RWPE2 (cell line): ENCODE results near the gene ASIC1.
"Not testable (repeated sequence)": the region's sequence is repeated elsewhere in the genome, so short reads cannot be mapped to it uniquely, and the experiment has no call there.

Source experiments
- ATAC-seq: fragments of 200-7000 bp; cut with Tn5 transposase; 3 replicates; pipeline ENCODE4 v1.9.1; 2021; ENCODE audit warnings: low read depth
- DNase-seq: peaks from one replicate; pipeline ENCODE4 v3.0.0-alpha.2; 2020; ENCODE audit warnings: low spot score
- H3K27ac ChIP-seq: fragments of 450-650 bp; 2 replicates; pipeline ENCODE4 v1.5.1; 2017; ENCODE audit warnings: mild to moderate bottlenecking; ENCODE audit not compliant: poor library complexity, severe bottlenecking
- H3K27me3 ChIP-seq: fragments of 250-450 bp; sonication (Bioruptor Pico); 2 replicates; pipeline ENCODE4 v1.5.1; 2021; ENCODE audit warnings: mild to moderate bottlenecking, moderate library complexity; ENCODE audit not compliant: insufficient read depth, poor library complexity, severe bottlenecking
- H3K36me3 ChIP-seq: fragments of 250-450 bp; sonication (Bioruptor Pico); 2 replicates; pipeline ENCODE4 v1.5.1; 2020; ENCODE audit warnings: low read depth, mild to moderate bottlenecking, moderate library complexity
- H3K4me1 ChIP-seq: fragments of 250-450 bp; sonication (Bioruptor Pico); 2 replicates; pipeline ENCODE4 v1.5.1; 2021; ENCODE audit warnings: mild to moderate bottlenecking, moderate library complexity; ENCODE audit not compliant: insufficient read depth, poor library complexity, severe bottlenecking
- H3K4me3 ChIP-seq: fragments of 250-450 bp; sonication (Bioruptor Pico); 2 replicates; pipeline ENCODE4 v1.5.1; 2021; ENCODE audit warnings: mild to moderate bottlenecking, moderate library complexity; ENCODE audit not compliant: severe bottlenecking
- H3K9me3 ChIP-seq: fragments of 250-450 bp; sonication (Bioruptor Pico); 2 replicates; pipeline ENCODE4 v1.5.1; 2021; ENCODE audit warnings: mild to moderate bottlenecking, moderate library complexity; ENCODE audit not compliant: severe bottlenecking
- TF ChIP-seq, protein P1 (sequence below): fragments of 450-650 bp; IDR thresholded peaks from one replicate; pipeline ENCODE4 v1.5.1; 2017; ENCODE audit warnings: mild to moderate bottlenecking, moderate library complexity; ENCODE audit not compliant: poor library complexity, severe bottlenecking

Gene ASIC1

GRCh38 chr12:50081096-50081808 lies 23.9 kb downstream of the ASIC1 start:
- H3K4me1 ChIP-seq, result peaks cover 3% of the 10 kb centered on the region
- H3K27me3 ChIP-seq, result no peaks in the 10 kb centered on the region
- H3K27ac ChIP-seq, result no peak overlapping the region
- no peak for DNase-seq
- no peak for ATAC-seq
- no peaks in the 10 kb centered on the region for H3K9me3 ChIP-seq
- TF ChIP-seq, protein P1, sequence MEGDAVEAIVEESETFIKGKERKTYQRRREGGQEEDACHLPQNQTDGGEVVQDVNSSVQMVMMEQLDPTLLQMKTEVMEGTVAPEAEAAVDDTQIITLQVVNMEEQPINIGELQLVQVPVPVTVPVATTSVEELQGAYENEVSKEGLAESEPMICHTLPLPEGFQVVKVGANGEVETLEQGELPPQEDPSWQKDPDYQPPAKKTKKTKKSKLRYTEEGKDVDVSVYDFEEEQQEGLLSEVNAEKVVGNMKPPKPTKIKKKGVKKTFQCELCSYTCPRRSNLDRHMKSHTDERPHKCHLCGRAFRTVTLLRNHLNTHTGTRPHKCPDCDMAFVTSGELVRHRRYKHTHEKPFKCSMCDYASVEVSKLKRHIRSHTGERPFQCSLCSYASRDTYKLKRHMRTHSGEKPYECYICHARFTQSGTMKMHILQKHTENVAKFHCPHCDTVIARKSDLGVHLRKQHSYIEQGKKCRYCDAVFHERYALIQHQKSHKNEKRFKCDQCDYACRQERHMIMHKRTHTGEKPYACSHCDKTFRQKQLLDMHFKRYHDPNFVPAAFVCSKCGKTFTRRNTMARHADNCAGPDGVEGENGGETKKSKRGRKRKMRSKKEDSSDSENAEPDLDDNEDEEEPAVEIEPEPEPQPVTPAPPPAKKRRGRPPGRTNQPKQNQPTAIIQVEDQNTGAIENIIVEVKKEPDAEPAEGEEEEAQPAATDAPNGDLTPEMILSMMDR, result no peak
- H3K36me3 ChIP-seq, result no peaks in the 10 kb centered on the region
- H3K4me3 ChIP-seq, result no peak overlapping the region

DNA sequence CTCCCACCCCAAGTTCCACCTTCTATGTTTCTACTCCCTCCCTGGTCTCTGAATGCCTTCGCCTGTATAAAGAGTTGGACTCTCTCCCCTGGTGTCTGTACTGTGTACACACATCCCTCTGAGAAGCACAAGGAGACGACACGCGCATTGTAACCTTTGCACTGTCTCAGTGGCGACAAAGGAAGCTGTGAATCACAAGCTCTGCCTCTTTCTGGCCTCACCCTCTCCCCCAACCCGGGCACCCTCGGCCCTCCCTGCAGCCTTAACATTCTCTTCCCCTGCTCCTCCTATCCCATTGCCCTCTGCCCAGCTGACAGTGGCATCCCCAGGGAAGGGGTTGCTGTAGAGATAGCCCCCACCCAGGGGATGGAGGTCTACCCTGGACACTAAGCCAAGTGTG lies 25.2 kb downstream of the ASIC1 start:
- TF ChIP-seq, protein P1, result no peak

GRCh38 chr12:50083301-50083700 lies 25.9 kb downstream of the ASIC1 start:
- H3K36me3 ChIP-seq, result peaks cover 17% of the 10 kb centered on the region
- no peaks in the 10 kb centered on the region for H3K9me3 ChIP-seq
- no peaks in the 10 kb centered on the region for H3K27me3 ChIP-seq
- TF ChIP-seq, protein P1, result no peak
- ATAC-seq (no peak), DNase-seq (no peak)
- peaks cover 23% of the 10 kb centered on the region for H3K4me1 ChIP-seq
- no peak overlapping the region for H3K4me3 ChIP-seq
- peak overlapping the region; percentile 94 for H3K27ac ChIP-seq

More for the DNA sequence above, 25.2 kb downstream of the ASIC1 start:
- no peaks in the 10 kb centered on the region for H3K9me3 ChIP-seq
- peak overlapping the region; percentile 94 for H3K27ac ChIP-seq
- DNase-seq (no peak), ATAC-seq (no peak)
- H3K36me3 ChIP-seq, result peaks cover 13% of the 10 kb centered on the region
- peaks cover 17% of the 10 kb centered on the region for H3K4me1 ChIP-seq
- no peak overlapping the region for H3K4me3 ChIP-seq
- H3K27me3 ChIP-seq, result no peaks in the 10 kb centered on the region

- H3K4me1 ChIP-seq, result peaks cover 34% of the 10 kb centered on the region
- peak overlapping the region; percentile 94 for H3K27ac ChIP-seq
- DNase-seq, H3K9me3 ChIP-seq, H3K27me3 ChIP-seq, ATAC-seq: not testable (repeated sequence)
- peaks cover 28% of the 10 kb centered on the region for H3K36me3 ChIP-seq
- peak overlapping the region; percentile 44 for H3K4me3 ChIP-seq
Measured at GRCh38 chr12:50084409-50084774, 27.0 kb downstream of the ASIC1 start.

GRCh38 chr12:50084775-50085614 lies 27.6 kb downstream of the ASIC1 start, which contains the start of gene SMARCD1:
TSS of gene SMARCD1 (plus strand) at chr12:50085342. CDS start at chr12:50085370, 28 bp downstream.
- H3K4me1 ChIP-seq, result peaks cover 35% of the 10 kb centered on the region
- H3K27ac ChIP-seq, result peak within 1 kb of the TSS; percentile 94
- no peaks in the 10 kb centered on the region for H3K9me3 ChIP-seq
- ATAC-seq (peak; percentile 82), DNase-seq (peak; percentile 94)
- peak within 1 kb of the TSS; percentile 44 for H3K4me3 ChIP-seq
- H3K27me3 ChIP-seq, result no peaks in the 10 kb centered on the region
- TF ChIP-seq, protein P1, result peak; percentile 90
- H3K36me3 ChIP-seq, result peaks cover 34% of the 10 kb centered on the region
